HepG2 (cell line): ENCODE measurements around the gene FTCD. TPM values are rescaled to one million over a fixed set of nuclear protein-coding genes. Genes with fewer than 3 reads are reported as not detected.

Experiments
- ATAC-seq: fragments of 200-7000 bp; cut with Tn5 transposase; 3 replicates; pipeline ENCODE4 v1.9.1; 2020; ENCODE audit warnings: mild to moderate bottlenecking, moderate library complexity
- BruUV-seq: library from RNA; stranded (reverse); fragments of 400-500 nt; replicated peaks from 2 replicates; lab custom pipeline; 2021; lab: Mats Ljungman, UMichigan
- CTCF ChIA-PET: fragments of 300-600 bp; formaldehyde crosslinking; extraction: SDS; loops from one replicate; lab custom pipeline; 2021; ENCODE audit warnings: low total read pairs, inconsistent platforms, low intra/inter-chr PET ratio; lab: Yijun Ruan, JAX
- POLR2A ChIA-PET: fragments of 350-600 bp; sonication (Branson Sonifier 250); formaldehyde crosslinking; loops from one replicate; lab custom pipeline; 2020; ENCODE audit warnings: antibody characterized with exemption, inconsistent platforms; lab: Yijun Ruan, JAX
- DNase-seq: peaks from one replicate; pipeline ENCODE4 v3.0.0-alpha.2; 2015; ENCODE audit warnings: low spot score
- FAIRE-seq: peaks from 3 replicates; lab custom pipeline; 2011; peaks lifted over from hg19 to GRCh38; lab: Jason Lieb, UNC
- H2AFZ ChIP-seq: one replicate; pipeline ENCODE4 v1.6.1; 2011; ENCODE audit warnings: low read length, inconsistent platforms
- H3K27ac ChIP-seq: fragments of 300-600 bp; 3 replicates; pipeline ENCODE4 v1.8.0; 2011; ENCODE audit warnings: mixed run types, mild to moderate bottlenecking, mixed read lengths, low read length, inconsistent platforms; ENCODE audit not compliant: insufficient read depth; ENCODE audit errors: extremely low read length
- H3K27me3 ChIP-seq, 2 experiments: fragments of 200-600 bp in 1 of 2; 2 replicates in 1 of 2; 3 replicates in 1 of 2; pipeline versions ENCODE4 v1.6.0 to v1.8.0; 2011; ENCODE audit warnings: low read length in 2 of 2, mild to moderate bottlenecking in 2 of 2, moderate library complexity in 2 of 2, inconsistent platforms in 1 of 2; ENCODE audit not compliant: insufficient read depth in 2 of 2, control insufficient read depth in 1 of 2
- H3K36me3 ChIP-seq, 2 experiments: fragments of 200-600 bp in 1 of 2; replicated peaks in 1 of 2; 2 replicates in 1 of 2; 3 replicates in 1 of 2; pipeline versions ENCODE4 v1.5.1 to v1.8.0; 2011; ENCODE audit warnings: low read length in 2 of 2, inconsistent platforms in 1 of 2; ENCODE audit not compliant: insufficient read depth in 2 of 2, control insufficient read depth in 1 of 2
- H3K4me1 ChIP-seq: 2 replicates; pipeline ENCODE4 v1.5.1; 2012; ENCODE audit warnings: low read length, inconsistent platforms; ENCODE audit not compliant: insufficient read depth
- H3K4me2 ChIP-seq: 2 replicates; pipeline ENCODE4 v1.6.0; 2011; ENCODE audit warnings: low read depth, low read length, inconsistent platforms
- H3K4me3 ChIP-seq, 3 experiments: fragments of 200-600 bp in 1 of 3; sonication (generic), shearing (Covaris generic) in 1 of 3; replicated peaks in 1 of 3; 2 replicates each; pipeline ENCODE4 v1.5.1; 2011 to 2016; ENCODE audit warnings: low read length in 3 of 3, inconsistent platforms in 2 of 3, low read depth in 2 of 3, mild to moderate bottlenecking in 2 of 3, control low read depth in 1 of 3, mixed read lengths in 1 of 3; ENCODE audit not compliant: insufficient read depth in 1 of 3
- H3K79me2 ChIP-seq: one replicate; pipeline ENCODE4 v1.6.1; 2011; ENCODE audit warnings: low read length, inconsistent platforms; ENCODE audit not compliant: insufficient read depth
- H3K9ac ChIP-seq: 2 replicates; pipeline ENCODE4 v1.6.0; 2011; ENCODE audit warnings: mild to moderate bottlenecking, low read depth, low read length, inconsistent platforms; ENCODE audit not compliant: insufficient read depth
- H3K9me3 ChIP-seq: 2 replicates; pipeline ENCODE4 v1.5.1; 2012; ENCODE audit warnings: mild to moderate bottlenecking, low read length
- H4K20me1 ChIP-seq: 2 replicates; pipeline ENCODE4 v1.6.0; 2011; ENCODE audit warnings: inconsistent platforms, mild to moderate bottlenecking, low read length, moderate library complexity; ENCODE audit not compliant: insufficient read depth
- AFF4 ChIP-seq: sonication (generic); formaldehyde crosslinking; IDR thresholded peaks from 2 replicates; pipeline ENCODE4 v1.4.0; 2020; ENCODE audit warnings: missing genetic modification reagents
- BRD4 ChIP-seq: sonication (generic); formaldehyde crosslinking; IDR thresholded peaks from 2 replicates; pipeline ENCODE4 v1.4.0; 2020; ENCODE audit warnings: missing genetic modification reagents
- ELK4 ChIP-seq: sonication (generic); formaldehyde crosslinking; IDR thresholded peaks from 2 replicates; pipeline ENCODE4 v1.9.0; 2021; ENCODE audit warnings: missing genetic modification reagents, borderline replicate concordance
- SNAPC2 ChIP-seq: sonication (generic); formaldehyde crosslinking; IDR thresholded peaks from 2 replicates; pipeline ENCODE4 v1.8.1; 2022; ENCODE audit warnings: mild to moderate bottlenecking, missing genetic modification reagents
- SRF ChIP-seq: IDR thresholded peaks from 2 replicates; pipeline ENCODE4 v1.6.1; 2011; ENCODE audit warnings: mild to moderate bottlenecking, low read depth, low read length, moderate library complexity
- ZBTB14 ChIP-seq: sonication (generic); formaldehyde crosslinking; IDR thresholded peaks from 2 replicates; pipeline ENCODE4 v1.4.0; 2020; ENCODE audit warnings: missing genetic modification reagents
- ZEB1 ChIP-seq: IDR thresholded peaks from 2 replicates; pipeline ENCODE4 v1.6.1; 2012; ENCODE audit warnings: mild to moderate bottlenecking, low read depth, inconsistent platforms; ENCODE audit not compliant: insufficient replicate concordance
- ZFP37 ChIP-seq: sonication (generic); formaldehyde crosslinking; IDR thresholded peaks from 2 replicates; pipeline ENCODE4 v1.4.0; 2020; ENCODE audit warnings: missing genetic modification reagents, borderline replicate concordance
- ZNF878 ChIP-seq: sonication (generic); formaldehyde crosslinking; IDR thresholded peaks from 2 replicates; pipeline ENCODE4 v1.8.1; 2023; ENCODE audit warnings: mild to moderate bottlenecking, missing genetic modification reagents, moderate library complexity
- WGBS: methylation state at CpG from one replicate; pipeline ENCODE4 v1.1.6; 2017; ENCODE audit warnings: low lambda C conversion rate; 5-methylcytosine and 5-hydroxymethylcytosine counted together
- in situ Hi-C: cut with HindIII; loops from 2 replicates; pipeline ENCODE4 v1.10.0; 2017; ENCODE audit warnings: low pct_unique_long_range_greater_than_20kb; ENCODE audit not compliant: extremely low pct_ligation_motif_present
- intact Hi-C: fragments of 100-400 bp; cut with micrococcal nuclease; formaldehyde crosslinking; loops from one replicate; pipeline ENCODE4 v1.10.0; 2022; ENCODE audit not compliant: unreplicated experiment
- polyA plus RNA-seq, 8 experiments: library from polyadenylated mRNA; depleted of rRNA in 3 of 8; stranded (reverse) in 7 of 8; unstranded in 1 of 8; fragments of >200 nt; fragmentation: Illumina TruSeq in 4 of 8; extraction: Trizol in 4 of 8; gene quantifications; 2 replicates each; pipeline versions ENCODE4 v1.2.1 to v1.2.3, GENCODE V29; 2011 to 2016; ENCODE audit warnings: low read depth in 4 of 8, missing spikeins in 1 of 8, mixed read lengths in 1 of 8; ENCODE audit not compliant: insufficient read depth in 1 of 8
- total RNA-seq, 5 experiments: library from RNA; depleted of rRNA; stranded (reverse); fragments of >200 nt; fragmentation: Illumina TruSeq; extraction: Trizol; gene quantifications; 2 replicates each; pipeline ENCODE4 v1.2.3, GENCODE V29; 2016; ENCODE audit warnings: low read depth in 1 of 5
- TF ChIP-seq, protein P1 (sequence below): sonication (generic); formaldehyde crosslinking; IDR thresholded peaks from 2 replicates; pipeline ENCODE4 v1.5.1; 2020; ENCODE audit warnings: missing genetic modification reagents, mild to moderate bottlenecking, borderline replicate concordance
- TF ChIP-seq, protein P2 (sequence below): sonication (generic); formaldehyde crosslinking; IDR thresholded peaks from 2 replicates; pipeline ENCODE4 v1.8.1; 2023; ENCODE audit warnings: missing genetic modification reagents, inconsistent platforms, borderline replicate concordance

Gene FTCD
- total and polyA plus RNA-seq, 2 of the 13 experiments (the other 11 are each of a cell fraction or from before 2014, with no cell fraction given), result 75.7 to 105 TPM

- no peak for DNase-seq
- Histone ChIP-seq H3K9me3 (no peaks in the 10 kb centered on the region), H3K4me3 (no peak overlapping the region), H3K9ac (no peak overlapping the region), H3K27me3 (no peaks in the 10 kb centered on the region), H3K4me1 (peaks cover 61% of the 10 kb centered on the region), H3K79me2 (peaks cover 4% of the 10 kb centered on the region), H4K20me1 (peaks cover 8% of the 10 kb centered on the region; the same call in 1 of the 2 replicates), H3K36me3 (peaks cover 4 to 27% of the 10 kb centered on the region in 2 experiments; a peak in 4 of 5 replicates), H3K27ac (no peak overlapping the region), H2AFZ (no peak overlapping the region), H3K4me2 (no peak overlapping the region)
- BruUV-seq, result no TSS peak
- TF ChIP-seq ZNF878 (CRISPR knock-in tag), result no peak
- TF ChIP-seq ZFP37 (CRISPR knock-in tag), result no peak
- no peak for TF ChIP-seq BRD4 (CRISPR knock-in tag)
- no peak for TF ChIP-seq SRF
- no peak for TF ChIP-seq AFF4
- TF ChIP-seq ZBTB14, result no peak
- TF ChIP-seq, protein P1, sequence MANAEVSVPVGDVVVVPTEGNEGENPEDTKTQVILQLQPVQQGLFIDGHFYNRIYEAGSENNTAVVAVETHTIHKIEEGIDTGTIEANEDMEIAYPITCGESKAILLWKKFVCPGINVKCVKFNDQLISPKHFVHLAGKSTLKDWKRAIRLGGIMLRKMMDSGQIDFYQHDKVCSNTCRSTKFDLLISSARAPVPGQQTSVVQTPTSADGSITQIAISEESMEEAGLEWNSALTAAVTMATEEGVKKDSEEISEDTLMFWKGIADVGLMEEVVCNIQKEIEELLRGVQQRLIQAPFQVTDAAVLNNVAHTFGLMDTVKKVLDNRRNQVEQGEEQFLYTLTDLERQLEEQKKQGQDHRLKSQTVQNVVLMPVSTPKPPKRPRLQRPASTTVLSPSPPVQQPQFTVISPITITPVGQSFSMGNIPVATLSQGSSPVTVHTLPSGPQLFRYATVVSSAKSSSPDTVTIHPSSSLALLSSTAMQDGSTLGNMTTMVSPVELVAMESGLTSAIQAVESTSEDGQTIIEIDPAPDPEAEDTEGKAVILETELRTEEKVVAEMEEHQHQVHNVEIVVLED (CRISPR knock-in tag), result no peak
- no peak for TF ChIP-seq ZEB1
- TF ChIP-seq ELK4 (CRISPR knock-in tag), result no peak
- no peak for TF ChIP-seq SNAPC2 (CRISPR knock-in tag)
- TF ChIP-seq, protein P2, sequence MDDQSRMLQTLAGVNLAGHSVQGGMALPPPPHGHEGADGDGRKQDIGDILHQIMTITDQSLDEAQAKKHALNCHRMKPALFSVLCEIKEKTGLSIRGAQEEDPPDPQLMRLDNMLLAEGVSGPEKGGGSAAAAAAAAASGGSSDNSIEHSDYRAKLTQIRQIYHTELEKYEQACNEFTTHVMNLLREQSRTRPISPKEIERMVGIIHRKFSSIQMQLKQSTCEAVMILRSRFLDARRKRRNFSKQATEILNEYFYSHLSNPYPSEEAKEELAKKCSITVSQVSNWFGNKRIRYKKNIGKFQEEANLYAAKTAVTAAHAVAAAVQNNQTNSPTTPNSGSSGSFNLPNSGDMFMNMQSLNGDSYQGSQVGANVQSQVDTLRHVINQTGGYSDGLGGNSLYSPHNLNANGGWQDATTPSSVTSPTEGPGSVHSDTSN, result no peak
- POLR2A ChIA-PET, result no interaction called here
- intact Hi-C loops, result loop anchor here (5.0 kb wide), 2 partner anchors 174 to 176 kb away; partner anchors contain the start of genes C21orf58 and PCNT
- CTCF ChIA-PET, result interaction anchor here (0.7 kb wide), 1 partner anchor 138 kb away, joined by 3 read pairs; the partner anchor contains the start of genes MCM3AP and YBEY
- ATAC-seq, result no peak
- no peak for FAIRE-seq
- in situ Hi-C loops, result no loop called here
- 97% methylated on average over 11 of the region's 11 CpGs for WGBS
Observed at GRCh38 chr21:46148106-46148505, 7.3 kb downstream of the FTCD start.
